Sciatic nerve (tissue), 2 donors: ENCODE results near the gene USP48. TPM values are rescaled to one million over a fixed set of nuclear protein-coding genes. Genes with fewer than 3 reads are reported as not detected.
A peak's percentile ranks its signal among the peaks of the same experiment; 100 is the strongest.
"Not testable (repeated sequence)": the region's sequence is repeated elsewhere in the genome, so short reads cannot be mapped to it uniquely, and the experiment has no call there.

Experiments used
- ATAC-seq: fragments of 200-7000 bp; cut with Tn5 transposase; one replicate; pipeline ENCODE4 v1.9.1; 2020; ENCODE audit warnings: mild to moderate bottlenecking, moderate library complexity
- DNase-seq: peaks from one replicate; pipeline ENCODE4 v3.0.0-alpha.2; 2020; ENCODE audit warnings: low spot score
- intact Hi-C: fragments of 100-400 bp; cut with DNase I; formaldehyde crosslinking; loops from one replicate; pipeline ENCODE4 v1.14.2; 2022
- total RNA-seq: library from RNA; stranded (reverse); fragmentation: NEBNext Ultra II Directional; extraction: Animal tissue kit (Norgen Biotek cat#: 25700); gene quantifications from one replicate; pipeline ENCODE4 v1.2.1, GENCODE V29; 2021
- donor health status: DM: no; HTN: no; CAD: no.
- donor health status: DM: no; HTN: no; CAD: no.

USP48 gene
- total RNA-seq, 1 donor from 2014 or later: 112 TPM

- no peak for ATAC-seq
- intact Hi-C loops: loop anchor here (10.0 kb wide), 1 partner anchor 288 kb away; no protein-coding TSS in a partner anchor
- no peak for DNase-seq
These were observed 105.8 kb downstream of the USP48 start for GRCh38 chr1:21677168-21677567.

GRCh38 chr1:21674957-21675356 lies 108.0 kb downstream of the USP48 start:
- no peak for ATAC-seq
- DNase-seq: no peak
- intact Hi-C loops: loop anchor here (10.0 kb wide), 1 partner anchor 290 kb away; no protein-coding TSS in a partner anchor

GRCh38 chr1:21673853-21674252 lies 109.1 kb downstream of the USP48 start:
- not testable (repeated sequence) for DNase-seq, ATAC-seq
- intact Hi-C loops: loop anchor here (10.0 kb wide), 1 partner anchor 291 kb away; no protein-coding TSS in a partner anchor

- DNase-seq (no peak), ATAC-seq (peak; percentile 84)
- intact Hi-C loops: loop anchor here (10.0 kb wide), 1 partner anchor 291 kb away; no protein-coding TSS in a partner anchor
These were observed 109.6 kb downstream of the USP48 start for GRCh38 chr1:21673277-21673780.

- no peak for ATAC-seq
- no peak for DNase-seq
- intact Hi-C loops: loop anchor here (10.0 kb wide), 1 partner anchor 292 kb away; no protein-coding TSS in a partner anchor
These were observed 110.3 kb downstream of the USP48 start for GRCh38 chr1:21672478-21673276.

- DNase-seq: no peak
- no peak for ATAC-seq
- intact Hi-C loops: loop anchor here (10.0 kb wide), 1 partner anchor 293 kb away; no protein-coding TSS in a partner anchor
These were observed 111.0 kb downstream of the USP48 start for GRCh38 chr1:21671915-21672314.

GRCh38 chr1:21670956-21671902 lies 111.7 kb downstream of the USP48 start:
- DNase-seq (no peak), ATAC-seq (no peak)
- intact Hi-C loops: loop anchor here (10.0 kb wide), 1 partner anchor 294 kb away; no protein-coding TSS in a partner anchor

GRCh38 chr1:21670059-21670881 lies 112.7 kb downstream of the USP48 start:
- no peak for DNase-seq
- intact Hi-C loops: loop anchor here (10.0 kb wide), 1 partner anchor 295 kb away; no protein-coding TSS in a partner anchor
- no peak for ATAC-seq

- intact Hi-C loops: loop anchor here (10.0 kb wide), 1 partner anchor 295 kb away; no protein-coding TSS in a partner anchor
- no peak for DNase-seq
- peak; percentile 4 for ATAC-seq
These were observed 113.5 kb downstream of the USP48 start, which contains the start of gene RAP1GAP for GRCh38 chr1:21669258-21670058. Gene RAP1GAP, minus strand, starts transcription at chr1:21669357. Its CDS starts 49,325 bp downstream, at chr1:21620032.

GRCh38 chr1:21668951-21669257 lies 114.0 kb downstream of the USP48 start:
- intact Hi-C loops: no loop called here
- ATAC-seq: no peak
- no peak for DNase-seq

- ATAC-seq: no peak
- DNase-seq: peak; percentile 48
- intact Hi-C loops: no loop called here
These were observed 114.6 kb downstream of the USP48 start for GRCh38 chr1:21668232-21668950.

GRCh38 chr1:21667348-21668231 lies 115.4 kb downstream of the USP48 start:
- intact Hi-C loops: no loop called here

GRCh38 chr1:21666576-21667320 lies 116.2 kb downstream of the USP48 start:
- ATAC-seq: no peak
- intact Hi-C loops: no loop called here

More at GRCh38 chr1:21667348-21668231, 115.4 kb downstream of the USP48 start:
- no peak for ATAC-seq
- peak; percentile 38 for DNase-seq

GRCh38 chr1:21665711-21666575 lies 117.0 kb downstream of the USP48 start:
- DNase-seq (peak; percentile 42), ATAC-seq (no peak)
- intact Hi-C loops: no loop called here

More at GRCh38 chr1:21666576-21667320, 116.2 kb downstream of the USP48 start:
- peak; percentile 38 for DNase-seq
